H1 (cell line): Measurements from ENCODE around the gene GREM2. TPM values are rescaled to one million over a fixed set of nuclear protein-coding genes. Genes with fewer than 3 reads are reported as not detected.

ENCODE experiments used
- CBX5 ChIP-seq: fragments of 300-800, 300-1000 bp; sonication (generic); IDR thresholded peaks from 2 replicates; pipeline ENCODE4 v1.7.1; 2016; ENCODE audit warnings: antibody characterized with exemption, low read length, low read depth
- CHD7 ChIP-seq: fragments of 300-600 bp; sonication (generic); IDR thresholded peaks from 2 replicates; pipeline ENCODE4 v1.7.1; 2012; ENCODE audit warnings: low read length, moderate library complexity, mild to moderate bottlenecking, inconsistent platforms; ENCODE audit not compliant: insufficient replicate concordance
- CTCF ChIP-seq, 3 experiments: IDR thresholded peaks; 1 replicate in 2 of 3; 2 replicates in 1 of 3; pipeline versions ENCODE4 v1.5.1 to v1.6.1; 2011; ENCODE audit warnings: low read length in 3 of 3, mild to moderate bottlenecking in 3 of 3, inconsistent platforms in 2 of 3, low read depth in 1 of 3, moderate library complexity in 1 of 3; ENCODE audit not compliant: insufficient read depth in 1 of 3; ENCODE audit errors: control extremely low read depth in 1 of 3
- JUND ChIP-seq: IDR thresholded peaks from 2 replicates; pipeline ENCODE4 v1.6.1; 2011; ENCODE audit warnings: mild to moderate bottlenecking, improper control_type of control experiment, low read length
- PHF8 ChIP-seq: fragments of 200-600 bp; sonication (generic); conservative IDR thresholded peaks from 2 replicates; pipeline ENCODE4 v1.7.1; 2012; ENCODE audit warnings: low read depth, mild to moderate bottlenecking, inconsistent platforms, low read length, moderate library complexity
- RFX5 ChIP-seq: IDR thresholded peaks from 2 replicates; pipeline ENCODE4 v1.6.1; 2011; ENCODE audit warnings: low read depth, low read length, improper control_type of control experiment, borderline replicate concordance
- RNF2 ChIP-seq: fragments of 200-900, 300-1000 bp; sonication (generic); IDR thresholded peaks from 2 replicates; pipeline ENCODE4 v1.7.1; 2016; ENCODE audit warnings: borderline replicate concordance, low read depth, mild to moderate bottlenecking, antibody characterized with exemption, low read length; ENCODE audit not compliant: poor library complexity, severe bottlenecking; ENCODE audit errors: missing control alignments
- TEAD4 ChIP-seq: IDR thresholded peaks from 2 replicates; pipeline ENCODE4 v1.6.1; 2012; ENCODE audit warnings: low read depth, low read length, inconsistent platforms, mixed read lengths
- YY1 ChIP-seq: IDR thresholded peaks from 2 replicates; pipeline ENCODE4 v1.6.1; 2011; ENCODE audit warnings: low read depth, mild to moderate bottlenecking, low read length
- polyA plus RNA-seq, 7 experiments: library from polyadenylated mRNA; depleted of rRNA in 3 of 7; stranded (reverse) in 5 of 7; unstranded in 2 of 7; fragments of >200 nt in 5 of 7; fragments of 200-250 nt in 2 of 7; gene quantifications; 1 replicate in 5 of 7; 2 replicates in 1 of 7; 4 replicates in 1 of 7; pipeline versions ENCODE4 v1.2.1 to v1.2.3, GENCODE V29; 2011 to 2013; ENCODE audit warnings: missing spikeins in 2 of 7, mixed read lengths in 2 of 7
- total RNA-seq: library from RNA; stranded (reverse); fragmentation: NEBNext Ultra II Directional; extraction: Animal tissue kit (Norgen Biotek cat#: 25700); gene quantifications from 2 replicates; pipeline ENCODE4 v1.2.1, GENCODE V29; 2021

The GREM2 gene
- total and polyA plus RNA-seq, 2 of the 8 experiments (the other 6 are each of a cell fraction or from before 2014, with no cell fraction given) = 0.05 TPM; not detected in 1

- TF ChIP-seq CHD7 (no peak), RFX5 (no peak), PHF8 (no peak), CTCF (IDR thresholded peaks at IDR 0.05; ENCODE audit: control extremely low read depth in 1 of 3, insufficient read depth in 1 of 3, low read depth in 1 of 3, low read length in 3 of 3) (no peak), JUND (no peak), RNF2 (no peak), YY1 (no peak), TEAD4 (no peak), CBX5 (no peak)
Measured at GRCh38 chr1:240610636-240611035, 1.3 kb downstream of the GREM2 start (continued).
